Sigmoid colon (tissue), 7 donors: ENCODE measurements around the gene RBM23. TPM values are rescaled to one million over a fixed set of nuclear protein-coding genes. Genes with fewer than 3 reads are reported as not detected.

Source experiments
- DNase-seq: peaks from one replicate; pipeline ENCODE4 v3.0.0-alpha.2; 2019
- H3K27ac ChIP-seq, 4 donors: fragments of 200-600 bp; sonication (generic); one replicate each; pipeline ENCODE4 v1.5.1; 2016 to 2019; ENCODE audit warnings: mild to moderate bottlenecking in 1 of 4
- H3K27me3 ChIP-seq, 3 donors: fragments of 200-600 bp; sonication (generic); one replicate each; pipeline ENCODE4 v1.5.1; 2019; ENCODE audit warnings: mild to moderate bottlenecking in 1 of 3
- H3K36me3 ChIP-seq, 4 donors: fragments of 200-600 bp; sonication (generic); one replicate each; pipeline ENCODE4 v1.5.1; 2016 to 2019
- H3K4me1 ChIP-seq, 4 donors: fragments of 200-600 bp; sonication (generic); one replicate each; pipeline ENCODE4 v1.5.1; 2017 to 2019
- H3K4me3 ChIP-seq, 4 donors: fragments of 200-600 bp; sonication (generic); one replicate each; pipeline ENCODE4 v1.5.1; 2017 to 2019; ENCODE audit warnings: mild to moderate bottlenecking in 2 of 4, moderate library complexity in 1 of 4
- H3K9me3 ChIP-seq, 4 donors: fragments of 200-600 bp in 3 of 4; sonication (generic) in 3 of 4; one replicate each; pipeline versions ENCODE4 v1.5.1 to v1.6.1; 2013 to 2019
- EP300 ChIP-seq, 4 donors: sonication (generic); formaldehyde crosslinking; IDR thresholded peaks; one replicate each; pipeline ENCODE4 v1.6.1; 2017; ENCODE audit warnings: antibody characterized with exemption in 4 of 4
- POLR2A ChIP-seq, 2 donors: fragments of 450-650 bp; IDR thresholded peaks; one replicate each; pipeline ENCODE4 v1.6.1; 2016; ENCODE audit warnings: antibody characterized with exemption in 2 of 2, mild to moderate bottlenecking in 2 of 2, moderate library complexity in 2 of 2
- POLR2AphosphoS5 ChIP-seq, 4 donors: sonication (generic); formaldehyde crosslinking; IDR thresholded peaks; one replicate each; pipeline ENCODE4 v1.6.1; 2017; ENCODE audit warnings: antibody characterized with exemption in 4 of 4
- WGBS, 2 donors: extraction: QIAGEN DNeasy Blood & Tissue Kit; methylation state at CpG; one replicate each; pipeline ENCODE4 v1.1.7; 2013; 5-methylcytosine and 5-hydroxymethylcytosine counted together
- intact Hi-C: fragments of 100-400 bp; cut with DNase I; formaldehyde crosslinking; loops from one replicate; pipeline ENCODE4 v1.15.1; 2023
- polyA plus RNA-seq, 3 donors: library from polyadenylated mRNA; stranded (reverse); fragments of 200-250 nt; gene quantifications; one replicate each; pipeline ENCODE4 v1.2.3, GENCODE V29; 2013
- total RNA-seq, 4 donors: library from RNA; depleted of rRNA; stranded (reverse); fragments of >200 nt; gene quantifications; one replicate each; pipeline ENCODE4 v1.1.0, GENCODE V29; 2016
- TF ChIP-seq, protein P1 (sequence below), 4 experiments: fragments of 450-650 bp in 3 of 4; fragments of 200-600 bp in 1 of 4; IDR thresholded peaks; one replicate each; pipeline ENCODE4 v1.5.1; 2016 to 2019; ENCODE audit warnings: antibody characterized with exemption in 4 of 4, mild to moderate bottlenecking in 3 of 4, moderate library complexity in 2 of 4
- donor health status: healthy with polysubstance abuse.
- donor health status: Bipolar disorder and iron deficiency.
- donor health status: healthy.

RBM23 gene
- total and polyA plus RNA-seq, 7 donors: 31.8 to 5,076 (median 356) TPM

DNA sequence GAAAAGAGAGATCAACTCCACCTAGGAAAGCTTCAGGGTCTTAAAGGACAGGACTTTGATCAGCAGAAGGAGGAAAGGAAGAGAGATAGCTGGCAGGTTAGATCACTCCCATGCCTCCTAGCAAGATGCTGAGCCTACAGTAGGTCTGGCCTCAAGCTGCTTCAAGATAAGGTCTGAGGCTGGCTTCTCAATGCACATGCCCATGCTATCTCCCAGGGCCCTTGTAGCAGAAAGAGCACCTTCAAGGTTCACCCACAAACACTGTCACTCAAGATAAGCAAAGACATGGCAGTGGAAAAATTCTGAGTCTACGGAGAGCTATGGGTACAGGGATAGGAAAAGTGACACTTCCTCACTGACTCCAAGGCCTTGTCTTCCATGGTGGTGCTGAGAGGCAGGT, 21.6 kb downstream of the RBM23 start:
- intact Hi-C loops: no loop called here
- TF ChIP-seq EP300 (IDR thresholded peaks at IDR 0.05): no peak
- no peak for TF ChIP-seq POLR2A (IDR thresholded peaks at IDR 0.05)
- TF ChIP-seq POLR2AphosphoS5 (IDR thresholded peaks at IDR 0.05): no peak
- TF ChIP-seq, protein P1, sequence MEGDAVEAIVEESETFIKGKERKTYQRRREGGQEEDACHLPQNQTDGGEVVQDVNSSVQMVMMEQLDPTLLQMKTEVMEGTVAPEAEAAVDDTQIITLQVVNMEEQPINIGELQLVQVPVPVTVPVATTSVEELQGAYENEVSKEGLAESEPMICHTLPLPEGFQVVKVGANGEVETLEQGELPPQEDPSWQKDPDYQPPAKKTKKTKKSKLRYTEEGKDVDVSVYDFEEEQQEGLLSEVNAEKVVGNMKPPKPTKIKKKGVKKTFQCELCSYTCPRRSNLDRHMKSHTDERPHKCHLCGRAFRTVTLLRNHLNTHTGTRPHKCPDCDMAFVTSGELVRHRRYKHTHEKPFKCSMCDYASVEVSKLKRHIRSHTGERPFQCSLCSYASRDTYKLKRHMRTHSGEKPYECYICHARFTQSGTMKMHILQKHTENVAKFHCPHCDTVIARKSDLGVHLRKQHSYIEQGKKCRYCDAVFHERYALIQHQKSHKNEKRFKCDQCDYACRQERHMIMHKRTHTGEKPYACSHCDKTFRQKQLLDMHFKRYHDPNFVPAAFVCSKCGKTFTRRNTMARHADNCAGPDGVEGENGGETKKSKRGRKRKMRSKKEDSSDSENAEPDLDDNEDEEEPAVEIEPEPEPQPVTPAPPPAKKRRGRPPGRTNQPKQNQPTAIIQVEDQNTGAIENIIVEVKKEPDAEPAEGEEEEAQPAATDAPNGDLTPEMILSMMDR (IDR thresholded peaks at IDR 0.05): no peak
- Histone ChIP-seq H3K9me3 (no peaks in the 10 kb centered on the region), H3K4me1 (peaks cover 0 to 36% (median 22%) of the 10 kb centered on the region in 4 donors), H3K27ac (peak overlapping the region in 3 of 4 donors; percentile 74 to 82 (median 75)), H3K27me3 (no peaks in the 10 kb centered on the region), H3K4me3 (no peak overlapping the region), H3K36me3 (peaks cover 16 to 21% (median 17%) of the 10 kb centered on the region in 4 donors)
- 92 to 95% methylated on average over 1 of the region's 1 CpG for WGBS, 2 donors
- DNase-seq: no peak

DNA sequence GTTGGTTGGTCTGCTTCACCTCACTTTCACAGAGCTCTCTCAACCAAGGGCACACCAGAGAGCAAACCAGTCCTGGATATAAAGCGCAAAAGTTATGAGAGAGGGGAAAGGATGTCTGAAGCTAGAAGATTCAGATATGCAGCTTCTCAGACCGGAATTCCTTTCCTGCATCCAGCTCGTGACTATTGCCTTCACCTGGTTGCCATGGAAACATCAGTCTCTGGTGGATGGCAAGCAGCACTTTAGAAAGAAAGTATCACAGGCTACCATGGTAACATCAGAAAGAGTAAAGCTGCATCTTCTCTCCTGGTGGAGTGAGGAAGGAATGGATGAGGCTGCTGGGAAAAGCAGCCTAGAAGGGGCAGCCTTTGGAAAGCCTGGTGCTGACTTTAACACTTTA, 22.2 kb downstream of the RBM23 start:
- intact Hi-C loops: no loop called here
- Histone ChIP-seq H3K27me3 (no peaks in the 10 kb centered on the region), H3K36me3 (peaks cover 10 to 15% (median 12%) of the 10 kb centered on the region in 4 donors), H3K4me1 (peaks cover 0 to 36% (median 22%) of the 10 kb centered on the region in 4 donors), H3K27ac (no peak overlapping the region), H3K4me3 (no peak overlapping the region), H3K9me3 (no peaks in the 10 kb centered on the region)
- 81 to 91% methylated on average over 3 of the region's 3 CpGs for WGBS, 2 donors
- TF ChIP-seq POLR2A (IDR thresholded peaks at IDR 0.05): no peak
- TF ChIP-seq EP300 (IDR thresholded peaks at IDR 0.05): no peak
- no peak for TF ChIP-seq POLR2AphosphoS5 (IDR thresholded peaks at IDR 0.05)
- TF ChIP-seq, protein P1 (IDR thresholded peaks at IDR 0.05): no peak
- DNase-seq: no peak

DNA sequence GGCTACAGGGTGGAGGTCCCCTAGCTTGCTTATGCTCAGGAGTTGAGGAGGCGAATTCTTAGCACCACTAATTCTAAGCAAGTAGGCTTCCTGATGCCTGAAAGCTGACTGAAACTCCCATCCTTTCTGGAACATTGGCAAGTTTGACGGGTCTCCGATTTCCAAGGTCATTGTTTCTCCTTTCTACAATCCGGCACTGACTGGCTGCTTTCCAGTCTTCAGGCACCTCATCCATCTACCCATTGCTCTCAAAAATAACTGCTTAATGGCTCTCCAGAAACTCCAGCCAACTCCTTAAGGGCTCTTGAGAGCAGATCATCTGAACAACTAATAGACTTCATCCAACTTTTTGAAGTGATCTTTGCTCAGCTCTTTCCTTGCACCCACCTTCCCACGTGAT, 22.6 kb downstream of the RBM23 start:
- no peak for TF ChIP-seq POLR2A (IDR thresholded peaks at IDR 0.05)
- WGBS, 2 donors: 79 to 80% methylated on average over 5 of the region's 5 CpGs
- no peak for DNase-seq
- intact Hi-C loops: no loop called here
- no peaks in the 10 kb centered on the region for H3K9me3 ChIP-seq
- H3K4me1 ChIP-seq: peaks cover 0 to 36% (median 22%) of the 10 kb centered on the region in 4 donors
- H3K36me3 ChIP-seq: peaks cover 6 to 11% (median 8%) of the 10 kb centered on the region in 4 donors
- H3K27me3 ChIP-seq: no peaks in the 10 kb centered on the region
- no peak overlapping the region for H3K4me3 ChIP-seq
- H3K27ac ChIP-seq: no peak overlapping the region

GRCh38 chr14:22895402-22895801, 23.5 kb downstream of the RBM23 start:
- Histone ChIP-seq H3K4me3 (no peak overlapping the region), H3K4me1 (peaks cover 0 to 36% (median 22%) of the 10 kb centered on the region in 4 donors), H3K36me3 (peaks cover 0 to 1% (median 0%) of the 10 kb centered on the region in 4 donors), H3K9me3 (no peaks in the 10 kb centered on the region), H3K27me3 (no peaks in the 10 kb centered on the region), H3K27ac (no peak overlapping the region)
- TF ChIP-seq POLR2A (IDR thresholded peaks at IDR 0.05) (no peak), EP300 (IDR thresholded peaks at IDR 0.05) (no peak), POLR2AphosphoS5 (IDR thresholded peaks at IDR 0.05) (no peak)
- TF ChIP-seq, protein P1 (IDR thresholded peaks at IDR 0.05): no peak
- 88 to 100% methylated on average over 1 of the region's 1 CpG for WGBS, 2 donors
- no peak for DNase-seq
- intact Hi-C loops: no loop called here

- Histone ChIP-seq H3K4me3 (no peak overlapping the region), H3K27ac (no peak overlapping the region), H3K9me3 (no peaks in the 10 kb centered on the region), H3K27me3 (no peaks in the 10 kb centered on the region), H3K36me3 (no peaks in the 10 kb centered on the region), H3K4me1 (peaks cover 0 to 21% (median 11%) of the 10 kb centered on the region in 4 donors)
- intact Hi-C loops: no loop called here
- DNase-seq: no peak
- no peak for TF ChIP-seq POLR2A (IDR thresholded peaks at IDR 0.05)
- no peak for TF ChIP-seq POLR2AphosphoS5 (IDR thresholded peaks at IDR 0.05)
- TF ChIP-seq, protein P1 (IDR thresholded peaks at IDR 0.05): no peak
- TF ChIP-seq EP300 (IDR thresholded peaks at IDR 0.05): no peak
- whole genome bisulfite sequencing, 2 donors: 96 to 98% methylated on average over 4 of the region's 4 CpGs
Measured at GRCh38 chr14:22893706-22894105, 25.2 kb downstream of the RBM23 start.
